Endothelial cell (in vitro differentiated cells): ENCODE data around the gene TFB1M. TPM values are rescaled to one million over a fixed set of nuclear protein-coding genes. Genes with fewer than 3 reads are reported as not detected.

ENCODE experiments used
- DNase-seq: peaks from one replicate; pipeline ENCODE4 v3.0.0; 2021; ENCODE audit warnings: low spot score
- H3K27ac Mint-ChIP-seq: one replicate; pipeline ENCODE4 v1.8.0; 2021; ENCODE audit warnings: mixed read lengths, inconsistent platforms; ENCODE audit not compliant: unreplicated experiment
- H3K27me3 Mint-ChIP-seq: one replicate; pipeline ENCODE4 v1.8.0; 2021; ENCODE audit warnings: mild to moderate bottlenecking, moderate library complexity, mixed read lengths, inconsistent platforms; ENCODE audit not compliant: unreplicated experiment
- H3K36me3 Mint-ChIP-seq: one replicate; pipeline ENCODE4 v1.8.0; 2021; ENCODE audit warnings: mild to moderate bottlenecking, low read depth, mixed read lengths, inconsistent platforms; ENCODE audit not compliant: unreplicated experiment
- H3K4me1 Mint-ChIP-seq: one replicate; pipeline ENCODE4 v1.8.0; 2021; ENCODE audit warnings: mild to moderate bottlenecking, mixed read lengths, inconsistent platforms; ENCODE audit not compliant: unreplicated experiment
- H3K4me3 Mint-ChIP-seq: one replicate; pipeline ENCODE4 v1.8.0; 2021; ENCODE audit warnings: mild to moderate bottlenecking, mixed read lengths, inconsistent platforms; ENCODE audit not compliant: unreplicated experiment
- H3K9me3 Mint-ChIP-seq: one replicate; pipeline ENCODE4 v1.8.0; 2021; ENCODE audit warnings: mixed read lengths, inconsistent platforms; ENCODE audit not compliant: unreplicated experiment
- CTCF ChIP-seq: fragments of 200-600 bp; sonication (generic); IDR thresholded peaks from one replicate; pipeline ENCODE4 v1.5.0; 2021; ENCODE audit warnings: antibody characterized with exemption; ENCODE audit not compliant: unreplicated experiment
- total RNA-seq: library from RNA; stranded (reverse); fragmentation: NEBNext Ultra II Directional; extraction: Animal tissue kit (Norgen Biotek cat#: 25700); gene quantifications from one replicate; pipeline ENCODE4 v1.2.1, GENCODE V29; 2021; ENCODE audit not compliant: unreplicated experiment

The TFB1M gene
- total RNA-seq, 1 donor from 2014 or later = 25.9 TPM

- Mint-ChIP-seq H3K4me3 (no peak overlapping the region), H3K27ac (peak overlapping the region; percentile 99), H3K27me3 (no peaks in the 10 kb centered on the region), H3K4me1 (peaks cover 37% of the 10 kb centered on the region), H3K36me3 (peaks cover 17% of the 10 kb centered on the region), H3K9me3 (no peaks in the 10 kb centered on the region)
- no peak for DNase-seq
- TF ChIP-seq CTCF = no peak
Observed at GRCh38 chr6:155274533-155274932, 39.8 kb downstream of the TFB1M start.

GRCh38 chr6:155274106-155274505 lies 40.2 kb downstream of the TFB1M start:
- H3K27me3 Mint-ChIP-seq = no peaks in the 10 kb centered on the region
- H3K36me3 Mint-ChIP-seq = peaks cover 13% of the 10 kb centered on the region
- peaks cover 37% of the 10 kb centered on the region for H3K4me1 Mint-ChIP-seq
- TF ChIP-seq CTCF = no peak
- H3K4me3 Mint-ChIP-seq = no peak overlapping the region
- DNase-seq = no peak
- peak overlapping the region; percentile 99 for H3K27ac Mint-ChIP-seq
- H3K9me3 Mint-ChIP-seq = no peaks in the 10 kb centered on the region

- Mint-ChIP-seq H3K4me3 (peak overlapping the region; percentile 33), H3K4me1 (peaks cover 37% of the 10 kb centered on the region), H3K9me3 (no peaks in the 10 kb centered on the region), H3K27ac (peak overlapping the region; percentile 99), H3K27me3 (no peaks in the 10 kb centered on the region), H3K36me3 (peaks cover 10% of the 10 kb centered on the region)
- DNase-seq = peak; percentile 52
- no peak for TF ChIP-seq CTCF
Observed at GRCh38 chr6:155273431-155273830, 40.9 kb downstream of the TFB1M start.

GRCh38 chr6:155272353-155273232 lies 41.7 kb downstream of the TFB1M start:
- Mint-ChIP-seq H3K27me3 (no peaks in the 10 kb centered on the region), H3K4me3 (no peak overlapping the region), H3K36me3 (peaks cover 10% of the 10 kb centered on the region), H3K4me1 (peaks cover 42% of the 10 kb centered on the region), H3K9me3 (no peaks in the 10 kb centered on the region), H3K27ac (peak overlapping the region; percentile 99)
- no peak for DNase-seq
- TF ChIP-seq CTCF = no peak

- H3K36me3 Mint-ChIP-seq = peaks cover 10% of the 10 kb centered on the region
- no peaks in the 10 kb centered on the region for H3K9me3 Mint-ChIP-seq
- H3K4me1 Mint-ChIP-seq = peaks cover 42% of the 10 kb centered on the region
- no peak overlapping the region for H3K4me3 Mint-ChIP-seq
- no peak for DNase-seq
- H3K27ac Mint-ChIP-seq = peak overlapping the region; percentile 94
- no peaks in the 10 kb centered on the region for H3K27me3 Mint-ChIP-seq
- no peak for TF ChIP-seq CTCF
Observed at GRCh38 chr6:155271145-155271544, 43.1 kb downstream of the TFB1M start.
